C1 segment of cervical spinal cord (tissue), 14 donors: ENCODE data around the gene CPXM2.
A peak's percentile ranks its signal among the peaks of the same experiment; 100 is the strongest.

Experiments used
- DNase-seq, 14 donors: peaks; one replicate each; lab custom pipeline; 2025; lab: John Stamatoyannopoulos, UW

Gene CPXM2

GRCh38 chr10:123891144-123892071, at the start of gene CPXM2:
TSS of gene CPXM2 (minus strand) at chr10:123891807. CDS start at chr10:123891659, 148 bp downstream.
- DNase-seq: peak in 2 of 14 donors; percentile 57 to 60

- DNase-seq: no peak
Measured at GRCh38 chr10:123939591-123939990, 48.0 kb upstream of the CPXM2 start.

GRCh38 chr10:123938890-123939289, 47.3 kb upstream of the CPXM2 start:
- DNase-seq: no peak

GRCh38 chr10:123936426-123936825, 44.8 kb upstream of the CPXM2 start:
- no peak for DNase-seq

GRCh38 chr10:123935680-123936079, 44.1 kb upstream of the CPXM2 start:
- no peak for DNase-seq

GRCh38 chr10:123934846-123935245, 43.2 kb upstream of the CPXM2 start:
- DNase-seq: no peak

- DNase-seq: no peak
Measured at GRCh38 chr10:123930340-123931001, 38.9 kb upstream of the CPXM2 start.

- no peak for DNase-seq
Measured at GRCh38 chr10:123929791-123930190, 38.2 kb upstream of the CPXM2 start.

- no peak for DNase-seq
Measured at GRCh38 chr10:123928427-123928826, 36.8 kb upstream of the CPXM2 start.

GRCh38 chr10:123926401-123927264, 35.0 kb upstream of the CPXM2 start:
- no peak for DNase-seq

- DNase-seq: no peak
Measured at GRCh38 chr10:123922126-123922525, 30.5 kb upstream of the CPXM2 start.

GRCh38 chr10:123916775-123917174, 25.2 kb upstream of the CPXM2 start:
- no peak for DNase-seq

GRCh38 chr10:123913688-123914268, 22.2 kb upstream of the CPXM2 start:
- DNase-seq: peak in 3 of 14 donors; percentile 8 to 40 (median 16)

GRCh38 chr10:123912871-123913270, 21.3 kb upstream of the CPXM2 start:
- no peak for DNase-seq

GRCh38 chr10:123912466-123912865, 20.9 kb upstream of the CPXM2 start:
- no peak for DNase-seq

GRCh38 chr10:123911866-123912265, 20.3 kb upstream of the CPXM2 start:
- DNase-seq: no peak

- no peak for DNase-seq
Measured at GRCh38 chr10:123909866-123910265, 18.3 kb upstream of the CPXM2 start.

GRCh38 chr10:123909426-123909825, 17.8 kb upstream of the CPXM2 start:
- no peak for DNase-seq

GRCh38 chr10:123908379-123908778, 16.8 kb upstream of the CPXM2 start:
- no peak for DNase-seq

GRCh38 chr10:123906884-123907652, 15.5 kb upstream of the CPXM2 start:
- no peak for DNase-seq

- no peak for DNase-seq
Measured at GRCh38 chr10:123906296-123906695, 14.7 kb upstream of the CPXM2 start.
